GM20000 (cell line): Measurements from ENCODE around the gene LINGO4.

Experiments
- DNase-seq: peaks from one replicate; pipeline ENCODE4 v3.0.0; 2012; ENCODE audit warnings: low spot score
- TF ChIP-seq, protein P1 (sequence below): IDR thresholded peaks from 2 replicates; pipeline ENCODE4 v1.5.1; 2012; ENCODE audit warnings: mild to moderate bottlenecking, control low read depth; ENCODE audit errors: extremely low read depth, missing control alignments

LINGO4 gene

DNA sequence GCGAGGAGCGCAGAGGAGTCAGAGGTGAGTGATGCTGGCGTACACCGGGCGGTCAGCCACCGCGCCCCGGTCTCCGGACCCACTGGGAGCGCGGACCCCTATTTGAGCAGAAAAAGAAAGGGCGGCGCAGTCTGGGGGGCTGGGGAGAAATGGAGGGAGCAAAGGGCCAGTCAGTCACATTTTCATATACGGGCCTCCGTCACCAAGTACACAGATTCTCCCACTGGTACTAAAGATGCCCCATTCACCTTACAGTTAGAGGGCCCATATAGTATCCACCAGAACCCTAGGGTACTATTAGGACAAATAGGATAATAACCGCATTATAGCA is 33.8 kb upstream of the LINGO4 start:
- peak; percentile 49 for DNase-seq
- TF ChIP-seq, protein P1, sequence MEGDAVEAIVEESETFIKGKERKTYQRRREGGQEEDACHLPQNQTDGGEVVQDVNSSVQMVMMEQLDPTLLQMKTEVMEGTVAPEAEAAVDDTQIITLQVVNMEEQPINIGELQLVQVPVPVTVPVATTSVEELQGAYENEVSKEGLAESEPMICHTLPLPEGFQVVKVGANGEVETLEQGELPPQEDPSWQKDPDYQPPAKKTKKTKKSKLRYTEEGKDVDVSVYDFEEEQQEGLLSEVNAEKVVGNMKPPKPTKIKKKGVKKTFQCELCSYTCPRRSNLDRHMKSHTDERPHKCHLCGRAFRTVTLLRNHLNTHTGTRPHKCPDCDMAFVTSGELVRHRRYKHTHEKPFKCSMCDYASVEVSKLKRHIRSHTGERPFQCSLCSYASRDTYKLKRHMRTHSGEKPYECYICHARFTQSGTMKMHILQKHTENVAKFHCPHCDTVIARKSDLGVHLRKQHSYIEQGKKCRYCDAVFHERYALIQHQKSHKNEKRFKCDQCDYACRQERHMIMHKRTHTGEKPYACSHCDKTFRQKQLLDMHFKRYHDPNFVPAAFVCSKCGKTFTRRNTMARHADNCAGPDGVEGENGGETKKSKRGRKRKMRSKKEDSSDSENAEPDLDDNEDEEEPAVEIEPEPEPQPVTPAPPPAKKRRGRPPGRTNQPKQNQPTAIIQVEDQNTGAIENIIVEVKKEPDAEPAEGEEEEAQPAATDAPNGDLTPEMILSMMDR, result no peak

DNA sequence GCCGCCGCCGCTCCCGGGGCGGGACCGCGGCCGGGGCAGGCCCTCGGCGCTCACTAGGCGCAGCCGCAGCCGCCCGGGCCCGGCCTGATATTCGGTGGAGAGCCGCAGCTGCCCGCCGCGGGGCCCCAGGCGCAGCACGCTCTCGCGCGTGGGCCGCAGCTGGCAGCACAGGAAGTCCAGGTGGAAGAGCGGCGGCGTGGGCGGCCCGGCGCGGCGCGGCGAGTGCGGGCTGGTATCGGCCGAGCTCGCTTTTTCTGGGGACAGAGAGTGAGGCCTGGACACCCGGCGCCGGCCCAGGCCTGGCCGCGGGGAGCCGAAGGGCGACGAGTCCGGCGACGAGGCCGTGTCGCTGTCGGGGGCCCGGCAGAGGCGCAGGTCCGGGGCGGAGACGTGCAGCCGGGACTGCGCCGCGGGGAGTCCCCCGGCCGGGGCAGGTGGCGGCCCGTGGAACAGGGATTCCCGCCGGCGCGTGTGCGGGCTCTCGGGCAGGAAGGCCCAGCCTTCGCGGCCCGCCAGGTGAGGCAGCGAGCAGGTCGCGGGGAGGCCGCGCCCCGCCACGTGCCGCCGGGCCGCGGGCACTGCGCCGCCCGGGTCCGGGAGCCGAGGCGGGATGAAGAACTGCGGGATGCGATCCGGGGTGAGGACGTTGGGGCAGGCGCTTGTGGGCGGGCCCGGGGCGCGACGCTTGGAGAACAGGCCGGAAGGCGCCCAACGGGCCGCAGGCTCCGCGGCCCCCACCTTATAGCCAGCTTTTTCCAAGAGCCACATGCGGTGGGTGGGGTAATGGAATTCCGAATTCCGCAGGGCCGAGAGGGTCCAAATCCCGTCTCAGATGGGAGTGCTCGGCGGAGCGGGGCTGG is 33.2 kb upstream of the LINGO4 start:
- TF ChIP-seq, protein P1, result no peak

DNA sequence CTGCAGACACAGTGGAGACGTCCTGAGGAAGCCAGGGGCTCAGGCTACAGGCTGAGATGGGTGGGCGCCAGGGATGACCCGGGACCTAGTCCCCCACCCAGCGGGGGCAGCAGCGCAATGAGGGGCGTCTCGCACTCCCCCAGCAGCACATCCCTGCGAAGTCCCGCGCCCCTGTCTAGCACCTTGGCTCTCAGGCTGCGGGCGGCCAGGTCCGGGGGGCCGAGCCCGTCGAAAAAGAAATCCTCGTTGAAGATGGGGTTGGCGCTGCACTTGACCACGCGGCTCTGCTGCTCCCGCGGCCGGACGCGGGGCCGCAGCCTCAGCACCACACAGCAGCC is 32.6 kb upstream of the LINGO4 start:
- TF ChIP-seq, protein P1, result no peak
- no peak for DNase-seq

More for the DNA sequence above, 33.2 kb upstream of the LINGO4 start:
- peak; percentile 84 for DNase-seq

DNA sequence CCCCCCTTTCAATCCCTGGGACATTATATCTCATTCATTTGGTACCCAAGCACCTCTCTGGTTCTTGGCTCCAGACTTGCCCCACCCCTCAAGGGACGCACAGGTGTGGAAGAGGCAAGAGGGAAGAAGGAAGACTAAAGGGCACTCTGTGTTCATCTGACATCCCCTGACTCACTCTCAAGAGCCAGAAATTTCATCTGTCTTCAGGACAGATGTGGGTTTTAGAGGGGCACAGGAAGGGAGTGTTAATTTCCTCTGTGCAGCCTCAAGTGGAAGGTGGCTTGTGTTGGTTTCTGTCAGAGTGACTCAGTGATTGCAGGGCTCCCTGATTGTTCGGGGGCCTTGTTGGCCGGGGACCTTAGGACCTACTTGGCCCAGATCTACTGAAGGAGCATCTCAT is 32.0 kb upstream of the LINGO4 start:
- TF ChIP-seq, protein P1, result no peak
- no peak for DNase-seq

DNA sequence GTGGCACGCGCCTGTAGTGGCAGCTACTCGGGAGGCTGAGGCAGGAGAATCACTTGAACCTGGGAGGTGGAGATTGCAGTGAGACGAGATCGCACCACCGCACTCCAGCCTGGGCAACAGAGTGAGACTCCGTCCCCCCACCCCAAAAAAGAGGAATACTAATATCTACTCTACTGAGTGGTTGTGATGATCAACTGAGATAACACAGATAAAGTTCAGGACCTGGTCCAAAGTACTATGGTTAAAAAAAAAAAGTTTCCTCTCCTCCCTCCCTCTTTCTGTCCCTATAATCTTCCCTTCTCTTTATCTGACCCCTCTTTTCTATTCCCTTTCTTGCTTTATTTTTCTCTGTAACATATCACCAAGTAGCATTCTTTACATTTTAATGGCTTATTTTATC is 30.4 kb upstream of the LINGO4 start:
- TF ChIP-seq, protein P1, result no peak
- no peak for DNase-seq

- TF ChIP-seq, protein P1, result no peak
- no peak for DNase-seq
These were observed 29.0 kb upstream of the LINGO4 start for GRCh38 chr1:151834239-151834638.

- TF ChIP-seq, protein P1, result no peak
- no peak for DNase-seq
These were observed 28.1 kb upstream of the LINGO4 start for GRCh38 chr1:151833172-151833900.
